NB4 (cell line): ENCODE results near the gene LRTM1.

ENCODE experiments used
- DNase-seq: peaks from one replicate; pipeline ENCODE4 v3.0.0; 2010; ENCODE audit warnings: low read depth
- H3K4me3 ChIP-seq: one replicate; pipeline ENCODE4 v1.5.1; 2011; ENCODE audit warnings: mild to moderate bottlenecking, low read depth, low read length, moderate library complexity
- MAX ChIP-seq: IDR thresholded peaks from 2 replicates; pipeline ENCODE4 v1.6.1; 2011; ENCODE audit warnings: low read depth, low read length
- MYC ChIP-seq: IDR thresholded peaks from 2 replicates; pipeline ENCODE4 v1.6.1; 2011; ENCODE audit warnings: low read depth, low read length
- POLR2A ChIP-seq: IDR thresholded peaks from 2 replicates; pipeline ENCODE4 v1.6.1; 2011; ENCODE audit warnings: mild to moderate bottlenecking; ENCODE audit not compliant: insufficient read length; ENCODE audit errors: extremely low read depth
- TF ChIP-seq, protein P1 (sequence below): IDR thresholded peaks from one replicate; pipeline ENCODE4 v1.5.1; 2012; ENCODE audit warnings: low read depth, low read length

The LRTM1 gene

GRCh38 chr3:54917174-54917573, 10.7 kb downstream of the LRTM1 start:
- H3K4me3 ChIP-seq = no peak overlapping the region
- DNase-seq = no peak
- TF ChIP-seq MYC (no peak), POLR2A (no peak), MAX (no peak)
- TF ChIP-seq, protein P1, sequence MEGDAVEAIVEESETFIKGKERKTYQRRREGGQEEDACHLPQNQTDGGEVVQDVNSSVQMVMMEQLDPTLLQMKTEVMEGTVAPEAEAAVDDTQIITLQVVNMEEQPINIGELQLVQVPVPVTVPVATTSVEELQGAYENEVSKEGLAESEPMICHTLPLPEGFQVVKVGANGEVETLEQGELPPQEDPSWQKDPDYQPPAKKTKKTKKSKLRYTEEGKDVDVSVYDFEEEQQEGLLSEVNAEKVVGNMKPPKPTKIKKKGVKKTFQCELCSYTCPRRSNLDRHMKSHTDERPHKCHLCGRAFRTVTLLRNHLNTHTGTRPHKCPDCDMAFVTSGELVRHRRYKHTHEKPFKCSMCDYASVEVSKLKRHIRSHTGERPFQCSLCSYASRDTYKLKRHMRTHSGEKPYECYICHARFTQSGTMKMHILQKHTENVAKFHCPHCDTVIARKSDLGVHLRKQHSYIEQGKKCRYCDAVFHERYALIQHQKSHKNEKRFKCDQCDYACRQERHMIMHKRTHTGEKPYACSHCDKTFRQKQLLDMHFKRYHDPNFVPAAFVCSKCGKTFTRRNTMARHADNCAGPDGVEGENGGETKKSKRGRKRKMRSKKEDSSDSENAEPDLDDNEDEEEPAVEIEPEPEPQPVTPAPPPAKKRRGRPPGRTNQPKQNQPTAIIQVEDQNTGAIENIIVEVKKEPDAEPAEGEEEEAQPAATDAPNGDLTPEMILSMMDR = no peak

DNA sequence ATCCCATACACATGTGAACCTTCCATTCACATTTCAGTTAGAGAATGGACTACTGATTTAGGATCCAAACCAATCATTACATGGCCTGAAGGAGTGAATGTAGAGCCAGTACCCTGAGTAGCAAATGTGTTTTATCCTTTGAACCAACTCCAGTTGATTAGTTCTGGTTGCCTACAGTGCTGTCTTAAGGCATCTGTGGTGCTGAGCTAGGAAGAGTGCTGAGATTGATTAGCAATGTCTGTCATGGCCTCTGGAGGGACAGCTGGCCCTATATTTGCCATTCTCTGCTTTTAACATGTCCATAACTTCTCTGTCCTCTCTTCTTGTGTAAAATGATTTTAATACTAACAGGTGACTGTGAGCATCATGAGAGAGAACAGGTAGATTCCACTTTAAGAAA, 11.1 kb downstream of the LRTM1 start:
- H3K4me3 ChIP-seq = no peak overlapping the region
- TF ChIP-seq MYC (no peak), POLR2A (no peak), MAX (no peak)
- TF ChIP-seq, protein P1 = no peak
- DNase-seq = no peak

- TF ChIP-seq MYC (no peak), MAX (no peak), POLR2A (no peak)
- TF ChIP-seq, protein P1 = no peak
- H3K4me3 ChIP-seq = no peak overlapping the region
- no peak for DNase-seq
These were observed 11.9 kb downstream of the LRTM1 start for GRCh38 chr3:54915976-54916375.

GRCh38 chr3:54915181-54915580, 12.7 kb downstream of the LRTM1 start:
- no peak for DNase-seq
- no peak overlapping the region for H3K4me3 ChIP-seq
- TF ChIP-seq POLR2A (no peak), MYC (no peak), MAX (no peak)
- TF ChIP-seq, protein P1 = no peak

GRCh38 chr3:54914180-54914579, 13.7 kb downstream of the LRTM1 start:
- TF ChIP-seq POLR2A (no peak), MYC (no peak), MAX (no peak)
- TF ChIP-seq, protein P1 = no peak
- DNase-seq = no peak

DNA sequence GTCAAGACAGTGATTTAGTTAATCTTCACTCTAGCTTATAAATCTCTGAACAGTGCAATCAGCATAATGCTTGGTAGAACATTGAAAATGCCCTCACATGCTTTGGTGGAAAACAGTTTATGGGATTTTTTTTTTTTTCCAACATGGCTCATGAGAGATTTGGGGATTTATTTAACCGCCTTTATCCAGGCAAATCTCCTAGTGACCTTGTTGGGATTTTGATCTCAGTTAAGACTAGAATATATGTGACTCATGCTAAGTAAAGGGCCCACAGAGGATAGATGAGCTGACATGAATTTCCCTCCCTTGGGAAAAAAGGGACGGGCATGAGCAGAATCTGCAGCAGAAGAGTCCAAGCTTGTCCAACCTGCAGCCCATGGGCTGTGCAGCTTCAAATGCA, 18.7 kb downstream of the LRTM1 start:
- TF ChIP-seq MYC (no peak), POLR2A (no peak), MAX (no peak)
- TF ChIP-seq, protein P1 = no peak
- no peak overlapping the region for H3K4me3 ChIP-seq
- DNase-seq = no peak

More at GRCh38 chr3:54914180-54914579, 13.7 kb downstream of the LRTM1 start:
- no peak overlapping the region for H3K4me3 ChIP-seq
